K562 (cell line): Measurements from ENCODE around the gene SLPI. TPM values are rescaled to one million over a fixed set of nuclear protein-coding genes. Genes with fewer than 3 reads are reported as not detected.

Experiments
- ATAC-seq: fragments of 200-7000 bp; cut with Tn5 transposase; 3 replicates; pipeline ENCODE4 v1.9.1; 2020; ENCODE audit warnings: moderate library complexity
- BruUV-seq: library from RNA; stranded (reverse); fragments of 400-500 nt; replicated peaks from 2 replicates; lab custom pipeline; 2021; lab: Mats Ljungman, UMichigan
- CTCF ChIA-PET: fragments of 300-600 bp; formaldehyde crosslinking; extraction: SDS; loops from one replicate; lab custom pipeline; 2021; ENCODE audit warnings: low intra/inter-chr PET ratio; lab: Yijun Ruan, JAX
- POLR2A ChIA-PET: fragments of 300-600, 350-650 bp; sonication (Branson Sonifier 250); formaldehyde crosslinking; extraction: SDS; loops from one replicate; lab custom pipeline; 2021; ENCODE audit warnings: antibody characterized with exemption, inconsistent platforms; lab: Yijun Ruan, JAX
- DNase-seq, 4 experiments: peaks; one replicate each; pipeline versions ENCODE4 v3.0.0 to v3.0.0-alpha.2; 2011 to 2018; ENCODE audit warnings: low spot score in 3 of 4, mixed read lengths in 3 of 4; ENCODE audit errors: extremely low read depth in 1 of 4
- FAIRE-seq: peaks from 2 replicates; lab custom pipeline; 2011; peaks lifted over from hg19 to GRCh38; lab: Jason Lieb, UNC
- H2AFZ ChIP-seq: 2 replicates; pipeline ENCODE4 v1.6.0; 2011; ENCODE audit warnings: low read depth, low read length, control low read depth, inconsistent platforms
- H3K27ac ChIP-seq: fragments of 200-600 bp; 3 replicates; pipeline ENCODE4 v1.8.0; 2011; ENCODE audit warnings: low read depth, mild to moderate bottlenecking, control low read depth, inconsistent platforms, low read length, moderate library complexity, mixed read lengths; ENCODE audit errors: extremely low read depth
- H3K27me3 ChIP-seq, 2 experiments: fragments of 300-600 bp in 1 of 2; 2 replicates in 1 of 2; 3 replicates in 1 of 2; pipeline versions ENCODE4 v1.6.0 to v1.8.0; 2011; ENCODE audit warnings: inconsistent platforms in 2 of 2, low read length in 2 of 2, mild to moderate bottlenecking in 1 of 2, mixed read lengths in 1 of 2, moderate library complexity in 1 of 2; ENCODE audit not compliant: control insufficient read depth in 2 of 2, insufficient read depth in 2 of 2
- H3K36me3 ChIP-seq: fragments of 300-600 bp; 3 replicates; pipeline ENCODE4 v1.8.0; 2011; ENCODE audit warnings: mild to moderate bottlenecking, low read length, inconsistent platforms; ENCODE audit not compliant: control insufficient read depth, insufficient read depth
- H3K4me1 ChIP-seq, 2 experiments: fragments of 200-600 bp in 1 of 2; replicated peaks in 1 of 2; 2 replicates in 1 of 2; 3 replicates in 1 of 2; pipeline versions ENCODE4 v1.5.1 to v1.8.0; 2011; ENCODE audit warnings: inconsistent platforms in 2 of 2, low read length in 2 of 2, mild to moderate bottlenecking in 1 of 2, mixed read lengths in 1 of 2, moderate library complexity in 1 of 2; ENCODE audit not compliant: control insufficient read depth in 2 of 2, insufficient read depth in 2 of 2
- H3K4me2 ChIP-seq: 2 replicates; pipeline ENCODE4 v1.6.1; 2011; ENCODE audit warnings: low read length, control low read depth, inconsistent platforms, mixed read lengths; ENCODE audit not compliant: insufficient read depth
- H3K4me3 ChIP-seq: fragments of 200-600 bp; sonication (generic), shearing (Covaris generic); 2 replicates; pipeline ENCODE4 v1.5.1; 2016; ENCODE audit warnings: control low read depth, inconsistent platforms
- H3K79me2 ChIP-seq: fragments of 200-600 bp; 3 replicates; pipeline ENCODE4 v1.8.0; 2011; ENCODE audit warnings: low read length, inconsistent platforms; ENCODE audit not compliant: control insufficient read depth, insufficient read depth
- H3K9ac ChIP-seq, 2 experiments: 2 replicates each; pipeline versions ENCODE4 v1.6.0 to v1.6.1; 2011; ENCODE audit warnings: low read depth in 2 of 2, low read length in 2 of 2, control low read depth in 1 of 2, inconsistent platforms in 1 of 2, mild to moderate bottlenecking in 1 of 2, mixed read lengths in 1 of 2; ENCODE audit not compliant: insufficient read depth in 1 of 2
- H3K9me1 ChIP-seq: one replicate; pipeline ENCODE4 v1.6.0; 2011; ENCODE audit warnings: inconsistent platforms, mild to moderate bottlenecking, low read length, moderate library complexity; ENCODE audit not compliant: control insufficient read depth, insufficient read depth
- H3K9me3 ChIP-seq: replicated peaks from 2 replicates; pipeline ENCODE4 v1.5.1; 2011; ENCODE audit warnings: low read depth, low read length, inconsistent platforms; ENCODE audit not compliant: control insufficient read depth, insufficient read depth
- H4K20me1 ChIP-seq: replicated peaks from 2 replicates; pipeline ENCODE4 v1.6.1; 2011; ENCODE audit warnings: low read length, inconsistent platforms, mixed read lengths; ENCODE audit not compliant: control insufficient read depth, insufficient read depth
- FOXO4 ChIP-seq: fragments of 450-650 bp; formaldehyde crosslinking; IDR thresholded peaks from 2 replicates; pipeline ENCODE4 v1.4.0; 2020; ENCODE audit warnings: mild to moderate bottlenecking, moderate library complexity
- KLF10 ChIP-seq: fragments of 250-450 bp; sonication (Bioruptor Pico); IDR thresholded peaks from 2 replicates; pipeline ENCODE4 v1.6.1; 2021; ENCODE audit warnings: matching md5 sums
- KLF16 ChIP-seq: IDR thresholded peaks from 2 replicates; pipeline ENCODE4 v1.6.1; 2016; ENCODE audit warnings: antibody characterized with exemption
- NONO ChIP-seq, 2 experiments: fragments of 200-400 bp in 1 of 2; fragments of 450-650 bp in 1 of 2; formaldehyde crosslinking in 1 of 2; IDR thresholded peaks; 2 replicates each; pipeline ENCODE4 v1.6.1; 2017; ENCODE audit warnings: low read depth in 2 of 2, mild to moderate bottlenecking in 2 of 2, moderate library complexity in 2 of 2, low read length in 1 of 2
- NR2C1 ChIP-seq, 2 experiments: fragments of 450-650 bp; IDR thresholded peaks; 2 replicates each; pipeline ENCODE4 v1.6.1; 2017; ENCODE audit warnings: mild to moderate bottlenecking in 2 of 2, antibody characterized with exemption in 1 of 2, inconsistent platforms in 1 of 2, missing compliant biosample characterization in 1 of 2, missing genetic modification characterization in 1 of 2
- PRDM10 ChIP-seq: fragments of 450-650 bp; IDR thresholded peaks from 2 replicates; pipeline ENCODE4 v1.6.1; 2018; ENCODE audit not compliant: partially characterized antibody
- RBBP5 ChIP-seq: fragments of 200-600 bp; sonication (generic); IDR thresholded peaks from 2 replicates; pipeline ENCODE4 v1.6.1; 2012; ENCODE audit warnings: borderline replicate concordance, mild to moderate bottlenecking, low read length, control low read depth, inconsistent platforms; ENCODE audit not compliant: insufficient read depth, poor library complexity, severe bottlenecking
- SMC3 ChIP-seq: conservative IDR thresholded peaks from 2 replicates; pipeline ENCODE4 v1.6.1; 2011; ENCODE audit warnings: low read depth, low read length, improper control_type of control experiment; ENCODE audit not compliant: insufficient read depth
- ZNF384 ChIP-seq: IDR thresholded peaks from 2 replicates; pipeline ENCODE4 v1.6.1; 2012; ENCODE audit warnings: low read depth, low read length, improper control_type of control experiment
- ZNF408 ChIP-seq: fragments of 250-450 bp; sonication (Bioruptor Pico); IDR thresholded peaks from 2 replicates; pipeline ENCODE4 v1.4.0; 2020; ENCODE audit warnings: low read depth, mild to moderate bottlenecking, moderate library complexity
- ZNF511 ChIP-seq: sonication (generic); formaldehyde crosslinking; IDR thresholded peaks from 2 replicates; pipeline ENCODE4 v1.8.0; 2022; ENCODE audit warnings: mild to moderate bottlenecking, missing genetic modification reagents
- WGBS: fragments of 100-300 bp; shearing (Covaris generic); methylation state at CpG from one replicate; pipeline ENCODE4 v1.1.6; 2016; ENCODE audit warnings: low coverage, mixed read lengths; ENCODE audit not compliant: insufficient coverage; ENCODE audit errors: missing lambda C conversion rate; 5-methylcytosine and 5-hydroxymethylcytosine counted together
- in situ Hi-C: fragments of 300-500 bp; cut with MboI; formaldehyde crosslinking; loops from 4 replicates; pipeline ENCODE4 v1.15.0; 2018; ENCODE audit warnings: inconsistent platforms, mixed read lengths
- intact Hi-C: fragments of 100-400 bp; cut with micrococcal nuclease; formaldehyde crosslinking; loops from 2 replicates; pipeline ENCODE4 v1.14.2; 2022
- polyA plus RNA-seq, 8 experiments: library from polyadenylated mRNA; depleted of rRNA in 4 of 8; stranded (reverse) in 5 of 8; unstranded in 3 of 8; fragments of >200 nt; fragmentation: Nextera tagmentation in 2 of 8; fragmentation: Illumina TruSeq in 1 of 8; extraction: Ambion mirVana in 2 of 8; extraction: Trizol in 1 of 8; gene quantifications; 2 replicates each; pipeline versions ENCODE4 v1.2.1 to v1.2.3, GENCODE V29; 2011 to 2014; ENCODE audit warnings: inconsistent platforms in 1 of 8, missing spikeins in 1 of 8
- total RNA-seq, 7 experiments: library from RNA; depleted of rRNA in 6 of 7; stranded (reverse); fragments of >200 nt in 6 of 7; fragmentation: Illumina TruSeq in 2 of 7; extraction: Trizol in 2 of 7; gene quantifications; 2 replicates each; pipeline versions ENCODE4 v1.2.1 to v1.2.3, GENCODE V29; 2011 to 2021; ENCODE audit warnings: low replicate concordance in 1 of 7

The SLPI gene
- total and polyA plus RNA-seq, 9 of the 15 experiments (the other 6 are each of a cell fraction or from before 2014, with no cell fraction given): 0.78 TPM; not detected in 8

GRCh38 chr20:45290677-45291355 lies 36.5 kb upstream of the SLPI start:
- Histone ChIP-seq H3K4me1 (peaks cover 10 to 12% of the 10 kb centered on the region in 2 experiments; a peak in 4 of 5 replicates), H4K20me1 (peaks cover 5% of the 10 kb centered on the region; the same call in 1 of the 2 replicates), H3K9me1 (no peaks in the 10 kb centered on the region), H3K27ac (no peak overlapping the region), H3K4me2 (no peak overlapping the region), H3K9ac (no peak overlapping the region), H2AFZ (no peak overlapping the region), H3K36me3 (no peaks in the 10 kb centered on the region), H3K79me2 (no peaks in the 10 kb centered on the region), H3K27me3 (peaks cover 12 to 62% of the 10 kb centered on the region in 2 experiments; a peak in 4 of 5 replicates), H3K4me3 (no peak overlapping the region), H3K9me3 (peaks cover 3% of the 10 kb centered on the region; the same call in 1 of the 2 replicates)
- ChIA-PET CTCF (interaction anchor here (0.9 to 2.4 kb wide), 4 partner anchors 152 to 491 kb away, joined by 3 to 7 read pairs (median 5); no protein-coding TSS in a partner anchor), POLR2A (interaction anchor here (0.6 to 0.9 kb wide), 2 partner anchors 19 to 247 kb away, joined by 3 read pairs; no protein-coding TSS in a partner anchor)
- 13% methylated on average over 7 of the region's 8 CpGs for WGBS
- intact Hi-C loops (loop anchor here (2.0 to 5.0 kb wide), 2 partner anchors 54 to 152 kb away; no protein-coding TSS in a partner anchor), in situ Hi-C loops (no loop called here)
- FAIRE-seq (peak; percentile 74), DNase-seq (peak; percentile 71 to 79 (median 72)), ATAC-seq (peak; percentile 82)
- BruUV-seq: no TSS peak
- TF ChIP-seq ZNF511 (CRISPR knock-in tag): no peak
- TF ChIP-seq NONO (IDR thresholded peaks at IDR 0.05; ENCODE audit: low read depth in 2 of 2, low read length in 1 of 2): no peak
- no peak for TF ChIP-seq FOXO4 (CRISPR knock-in tag)
- TF ChIP-seq ZNF384: no peak
- peak; percentile 54 for TF ChIP-seq SMC3
- no peak for TF ChIP-seq KLF16
- TF ChIP-seq KLF10 (CRISPR knock-in tag): no peak
- no peak for TF ChIP-seq RBBP5
- TF ChIP-seq NR2C1 (IDR thresholded peaks at IDR 0.05): no peak
- TF ChIP-seq NR2C1 (tag; IDR thresholded peaks at IDR 0.05): 0 out of 2 replicates have a peak, but pooled peaks have one; percentile 23
- TF ChIP-seq ZNF408: no peak
- TF ChIP-seq PRDM10: no peak
